HFFc6 (cell line): ENCODE results near the gene IRAK3. TPM values are rescaled to one million over a fixed set of nuclear protein-coding genes. Genes with fewer than 3 reads are reported as not detected.
A peak's percentile ranks its signal among the peaks of the same experiment; 100 is the strongest.

Source experiments
- DNase-seq: peaks from one replicate; pipeline ENCODE4 v3.0.0-alpha.2; 2018
- H3K27ac Mint-ChIP-seq: 2 replicates; pipeline ENCODE4 v1.8.0; 2020; ENCODE audit warnings: mild to moderate bottlenecking, mixed read lengths
- H3K27me3 Mint-ChIP-seq: 2 replicates; pipeline ENCODE4 v1.8.0; 2021; ENCODE audit warnings: mild to moderate bottlenecking, moderate library complexity, mixed read lengths; ENCODE audit not compliant: insufficient read depth
- H3K36me3 Mint-ChIP-seq: 2 replicates; pipeline ENCODE4 v1.8.0; 2021; ENCODE audit warnings: low read depth, mixed read lengths
- H3K4me1 Mint-ChIP-seq: 2 replicates; pipeline ENCODE4 v1.8.0; 2020; ENCODE audit warnings: low read depth, mixed read lengths
- H3K4me3 Mint-ChIP-seq: 2 replicates; pipeline ENCODE4 v1.8.0; 2020; ENCODE audit warnings: mild to moderate bottlenecking, moderate library complexity, mixed read lengths
- H3K9me3 Mint-ChIP-seq: 2 replicates; pipeline ENCODE4 v1.8.0; 2020; ENCODE audit warnings: mild to moderate bottlenecking, mixed read lengths
- total RNA-seq, 6 experiments: library from RNA; stranded (reverse); fragmentation: NEBNext Ultra II Directional; extraction: Animal tissue kit (Norgen Biotek cat#: 25700); gene quantifications; 2 replicates in 1 of 6; 3 replicates in 5 of 6; pipeline ENCODE4 v1.2.3, GENCODE V29; 2021
- TF ChIP-seq, protein P1 (sequence below): fragments of 200-600 bp; sonication (generic); IDR thresholded peaks from 2 replicates; pipeline ENCODE4 v1.5.0; 2021; ENCODE audit warnings: antibody characterized with exemption, mild to moderate bottlenecking

The IRAK3 gene
- total RNA-seq, 6 experiments from 2014 or later = 0.83 to 4.7 (median 3.6) TPM

DNA sequence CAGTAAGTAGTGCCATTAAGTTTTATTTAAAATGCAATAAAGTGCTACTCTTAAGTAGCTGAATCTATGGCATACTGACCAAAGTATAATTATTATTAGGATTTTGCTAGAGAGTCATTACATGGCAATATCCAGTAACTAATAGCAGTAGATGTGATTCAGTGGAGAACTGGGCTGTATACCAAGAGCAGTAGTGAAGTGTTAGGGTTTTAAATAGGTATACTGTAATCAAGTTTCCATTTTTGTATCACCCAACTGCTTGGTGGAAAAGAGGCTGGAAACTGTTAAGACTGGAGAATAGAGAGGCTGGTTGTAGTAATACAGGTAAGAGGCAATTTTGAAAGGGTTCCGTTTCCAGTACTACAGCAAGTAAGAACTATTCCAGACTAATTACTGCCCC, 45.1 kb upstream of the IRAK3 start:
- no peak for DNase-seq
- peaks cover 29% of the 10 kb centered on the region for H3K9me3 Mint-ChIP-seq
- H3K4me1 Mint-ChIP-seq = peaks cover 25% of the 10 kb centered on the region
- TF ChIP-seq, protein P1, sequence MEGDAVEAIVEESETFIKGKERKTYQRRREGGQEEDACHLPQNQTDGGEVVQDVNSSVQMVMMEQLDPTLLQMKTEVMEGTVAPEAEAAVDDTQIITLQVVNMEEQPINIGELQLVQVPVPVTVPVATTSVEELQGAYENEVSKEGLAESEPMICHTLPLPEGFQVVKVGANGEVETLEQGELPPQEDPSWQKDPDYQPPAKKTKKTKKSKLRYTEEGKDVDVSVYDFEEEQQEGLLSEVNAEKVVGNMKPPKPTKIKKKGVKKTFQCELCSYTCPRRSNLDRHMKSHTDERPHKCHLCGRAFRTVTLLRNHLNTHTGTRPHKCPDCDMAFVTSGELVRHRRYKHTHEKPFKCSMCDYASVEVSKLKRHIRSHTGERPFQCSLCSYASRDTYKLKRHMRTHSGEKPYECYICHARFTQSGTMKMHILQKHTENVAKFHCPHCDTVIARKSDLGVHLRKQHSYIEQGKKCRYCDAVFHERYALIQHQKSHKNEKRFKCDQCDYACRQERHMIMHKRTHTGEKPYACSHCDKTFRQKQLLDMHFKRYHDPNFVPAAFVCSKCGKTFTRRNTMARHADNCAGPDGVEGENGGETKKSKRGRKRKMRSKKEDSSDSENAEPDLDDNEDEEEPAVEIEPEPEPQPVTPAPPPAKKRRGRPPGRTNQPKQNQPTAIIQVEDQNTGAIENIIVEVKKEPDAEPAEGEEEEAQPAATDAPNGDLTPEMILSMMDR = no peak
- H3K27me3 Mint-ChIP-seq = no peaks in the 10 kb centered on the region
- H3K27ac Mint-ChIP-seq = peak overlapping the region; percentile 66; the same call in 1 of the 2 replicates
- H3K4me3 Mint-ChIP-seq = no peak overlapping the region
- peaks cover 71% of the 10 kb centered on the region for H3K36me3 Mint-ChIP-seq

DNA sequence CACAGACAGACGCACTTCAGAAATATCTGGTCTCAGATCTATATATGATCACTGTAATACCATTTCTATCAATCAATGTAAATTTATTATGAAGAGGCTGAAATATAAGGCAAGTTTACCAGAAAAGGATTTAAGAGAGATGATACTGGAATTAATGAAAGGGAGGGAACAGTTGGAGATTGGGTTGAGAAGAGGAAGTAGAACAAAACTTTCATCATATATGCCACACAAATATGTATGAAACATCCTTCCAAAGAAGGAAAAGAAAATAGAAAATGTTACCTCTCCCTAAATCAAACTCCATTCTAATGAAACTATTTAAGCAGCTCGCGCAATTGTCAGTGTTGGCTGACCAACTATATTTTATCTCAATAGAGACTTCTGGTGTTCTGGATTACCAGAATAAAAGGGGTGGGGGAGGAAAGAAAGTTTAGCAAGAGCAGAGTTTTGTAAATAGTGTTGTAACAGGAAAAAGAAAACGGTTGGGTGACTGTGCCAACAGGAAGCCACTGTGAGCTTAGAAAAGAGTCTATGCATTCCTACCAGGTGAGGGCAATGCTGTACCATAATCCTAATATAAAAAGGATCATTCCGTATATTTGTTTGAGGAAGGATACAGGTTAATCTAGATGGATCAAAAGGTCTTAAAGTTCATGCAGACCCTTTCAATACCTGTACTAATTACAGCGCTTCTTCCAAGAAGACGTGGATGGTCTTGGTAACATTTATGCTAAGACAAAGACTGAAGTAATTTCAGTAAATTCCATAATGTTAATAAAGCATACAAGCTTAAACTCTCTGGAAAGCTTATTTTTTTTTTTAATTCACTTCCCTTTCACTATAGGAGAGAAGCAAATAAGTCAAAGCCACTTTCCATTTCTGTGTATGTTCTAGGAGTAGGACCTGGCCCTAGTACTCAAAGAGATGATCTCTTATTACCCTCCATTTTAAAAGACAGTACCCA, 43.9 kb upstream of the IRAK3 start:
- peak; percentile 59 for DNase-seq
- Mint-ChIP-seq H3K36me3 (peaks cover 65% of the 10 kb centered on the region), H3K27me3 (no peaks in the 10 kb centered on the region), H3K4me3 (no peak overlapping the region), H3K9me3 (peaks cover 19% of the 10 kb centered on the region), H3K4me1 (peaks cover 27% of the 10 kb centered on the region), H3K27ac (peak overlapping the region; percentile 66)
- TF ChIP-seq, protein P1 = peak; percentile 83

DNA sequence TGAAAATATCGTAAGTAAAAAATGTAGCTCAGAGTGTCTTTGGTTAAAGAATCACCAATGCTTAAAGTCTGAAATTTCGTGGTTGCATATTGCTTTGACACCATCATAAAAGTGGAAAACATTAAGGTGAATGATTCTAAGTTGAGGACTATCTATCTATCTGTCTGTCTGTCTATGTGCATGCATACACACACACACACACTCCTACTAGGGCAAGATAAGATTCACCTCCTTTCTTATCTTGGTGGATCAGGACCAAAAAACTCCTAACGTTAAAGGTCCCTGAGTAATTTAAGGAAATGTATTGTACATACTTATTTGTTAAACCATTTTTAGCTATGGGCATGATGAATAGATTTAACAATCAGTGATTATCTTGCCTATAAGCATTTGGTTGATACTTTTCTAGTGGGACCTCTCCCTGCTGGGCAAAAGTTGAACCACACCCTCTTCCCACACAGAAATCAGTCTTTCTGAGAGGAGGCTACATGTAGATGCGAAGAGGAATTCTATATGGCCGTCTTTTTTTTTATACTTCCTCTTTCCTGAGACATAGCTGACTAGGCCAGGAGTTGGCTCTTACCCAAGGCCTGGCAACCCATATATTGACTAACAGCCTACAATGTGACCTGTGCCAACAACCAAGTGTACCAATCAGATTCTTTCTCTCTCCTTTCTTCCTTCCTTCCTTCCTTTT, 39.2 kb upstream of the IRAK3 start:
- Mint-ChIP-seq H3K27ac (no peak overlapping the region), H3K4me3 (no peak overlapping the region), H3K9me3 (no peaks in the 10 kb centered on the region), H3K27me3 (no peaks in the 10 kb centered on the region), H3K4me1 (peaks cover 45% of the 10 kb centered on the region), H3K36me3 (peaks cover 25% of the 10 kb centered on the region)
- TF ChIP-seq, protein P1 = peak; percentile 53
- DNase-seq = no peak

DNA sequence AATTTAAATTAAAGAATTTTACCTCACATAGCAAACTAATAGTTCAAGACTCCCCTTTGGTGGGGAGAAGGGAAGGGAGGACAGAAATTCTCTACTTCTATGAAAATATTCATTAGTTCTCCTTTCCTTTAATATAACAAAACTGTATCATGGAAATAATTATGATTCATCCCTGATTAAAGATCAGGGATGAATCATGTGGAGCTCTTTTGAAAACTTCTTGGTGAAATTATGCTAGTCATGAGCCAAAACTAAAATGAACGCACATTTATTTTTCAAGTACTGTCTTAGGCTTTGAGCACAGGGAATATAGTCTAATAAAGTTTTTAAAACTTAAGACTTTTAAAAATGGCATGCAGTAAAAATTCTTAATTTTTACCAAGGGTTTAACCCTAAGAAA, 36.3 kb upstream of the IRAK3 start:
- Mint-ChIP-seq H3K27me3 (no peaks in the 10 kb centered on the region), H3K9me3 (no peaks in the 10 kb centered on the region), H3K4me1 (peaks cover 54% of the 10 kb centered on the region), H3K4me3 (0 out of 2 replicates have a peak overlapping the region, but pooled peaks have one; percentile 36), H3K36me3 (peaks cover 34% of the 10 kb centered on the region), H3K27ac (peak overlapping the region; percentile 66)
- DNase-seq = no peak
- TF ChIP-seq, protein P1 = no peak

DNA sequence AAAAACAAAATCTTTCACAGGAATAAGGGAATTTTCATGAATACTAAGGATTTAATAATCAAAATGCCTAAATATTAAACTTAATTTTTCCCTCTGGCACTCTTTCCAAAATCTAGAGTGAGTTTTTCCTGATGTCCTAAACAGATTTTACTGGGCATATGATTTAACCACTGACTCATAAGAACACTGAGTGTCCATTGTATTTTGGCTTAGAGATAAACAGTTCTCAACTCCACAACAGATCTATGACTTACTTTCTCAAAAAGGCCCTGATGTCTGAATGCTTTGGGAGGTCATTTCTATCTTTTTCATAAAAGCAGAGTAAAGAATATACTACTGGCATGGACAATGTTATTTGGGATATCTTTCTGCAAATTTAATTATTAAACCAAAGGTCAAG, 34.2 kb upstream of the IRAK3 start:
- Mint-ChIP-seq H3K4me3 (no peak overlapping the region), H3K27ac (peak overlapping the region; percentile 67; the same call in 1 of the 2 replicates), H3K36me3 (peaks cover 42% of the 10 kb centered on the region), H3K4me1 (peaks cover 44% of the 10 kb centered on the region), H3K9me3 (no peaks in the 10 kb centered on the region), H3K27me3 (no peaks in the 10 kb centered on the region)
- TF ChIP-seq, protein P1 = no peak
- no peak for DNase-seq
